HG03442 (cell line): ENCODE results near the gene SETDB1.

Experiments used
- ATAC-seq: cut with Tn5 transposase; IDR thresholded peaks from one replicate; pipeline ENCODE4 v1.9.1; 2021; ENCODE audit warnings: mild to moderate bottlenecking, moderate library complexity; ENCODE audit not compliant: unreplicated experiment

The SETDB1 gene

GRCh38 chr1:150974580-150975478 is 48.7 kb downstream of the SETDB1 start, which contains the start of gene CERS2:
Gene CERS2, minus strand, starts transcription at chr1:150974835. Its CDS starts 5,745 bp downstream, at chr1:150969090.
- peak; percentile 55 for ATAC-seq

DNA sequence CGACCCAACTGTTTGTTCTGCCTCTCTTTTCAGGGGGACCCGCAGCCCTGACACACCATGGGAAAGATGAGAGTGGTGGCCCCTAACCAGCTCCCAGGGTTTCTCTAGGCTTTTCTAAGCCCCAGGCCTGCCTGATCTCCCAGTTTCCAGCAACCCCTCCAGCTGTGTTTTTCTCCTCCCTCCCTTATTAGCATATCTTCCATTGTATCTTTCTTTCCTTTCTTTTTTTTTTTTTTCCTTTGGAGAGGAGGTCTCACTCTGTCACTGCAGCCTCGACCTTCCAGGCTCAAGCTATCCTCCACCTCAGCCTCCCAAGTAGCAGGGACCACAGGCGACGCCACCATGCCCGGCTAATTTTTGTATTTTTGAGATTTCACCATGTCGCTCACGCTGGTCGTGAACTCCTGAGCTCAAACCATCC is 50.2 kb downstream of the SETDB1 start:
- no peak for ATAC-seq

DNA sequence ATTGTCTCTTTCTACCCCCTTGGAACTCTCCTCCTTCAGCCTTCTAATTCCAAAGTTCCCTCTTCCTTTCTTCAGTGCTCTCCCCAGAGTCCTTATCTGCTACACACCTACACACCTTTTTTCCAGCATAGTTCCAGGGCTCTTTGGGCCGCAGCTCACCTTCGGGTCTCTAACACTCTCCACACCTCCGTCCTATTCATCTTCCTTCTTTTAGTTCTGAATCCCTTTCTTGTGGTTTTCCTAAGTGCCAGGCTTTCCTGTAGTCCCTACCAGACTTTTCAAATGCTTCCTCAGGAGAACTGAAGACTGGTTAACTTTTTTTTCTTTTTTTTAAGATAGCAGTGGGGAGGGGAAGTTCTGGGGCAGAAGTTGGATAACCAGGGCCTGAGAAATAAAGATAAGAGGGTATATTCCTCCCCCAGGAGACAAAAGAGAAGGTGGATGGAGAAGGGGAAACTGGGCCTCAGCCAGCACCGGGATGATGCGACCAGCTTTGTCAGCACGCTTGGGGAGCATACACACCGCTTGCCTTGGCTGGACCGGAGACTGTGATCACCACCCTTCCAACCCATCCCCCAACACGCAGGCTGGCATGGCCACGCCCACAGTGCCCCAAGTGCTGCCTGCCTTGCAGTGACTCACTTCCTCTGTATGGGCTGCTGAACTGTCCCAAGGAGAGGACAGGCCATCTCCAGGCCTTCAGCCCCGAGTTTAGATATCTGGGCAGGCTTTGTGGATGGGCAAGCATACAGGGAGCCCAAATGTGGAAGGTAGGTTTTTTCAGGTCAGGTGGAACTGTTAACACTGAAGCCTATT is 50.9 kb downstream of the SETDB1 start:
- ATAC-seq: no peak

GRCh38 chr1:150979092-150980056 is 53.2 kb downstream of the SETDB1 start:
- ATAC-seq: peak; percentile 39

GRCh38 chr1:150981177-150981804 is 55.1 kb downstream of the SETDB1 start:
- no peak for ATAC-seq

DNA sequence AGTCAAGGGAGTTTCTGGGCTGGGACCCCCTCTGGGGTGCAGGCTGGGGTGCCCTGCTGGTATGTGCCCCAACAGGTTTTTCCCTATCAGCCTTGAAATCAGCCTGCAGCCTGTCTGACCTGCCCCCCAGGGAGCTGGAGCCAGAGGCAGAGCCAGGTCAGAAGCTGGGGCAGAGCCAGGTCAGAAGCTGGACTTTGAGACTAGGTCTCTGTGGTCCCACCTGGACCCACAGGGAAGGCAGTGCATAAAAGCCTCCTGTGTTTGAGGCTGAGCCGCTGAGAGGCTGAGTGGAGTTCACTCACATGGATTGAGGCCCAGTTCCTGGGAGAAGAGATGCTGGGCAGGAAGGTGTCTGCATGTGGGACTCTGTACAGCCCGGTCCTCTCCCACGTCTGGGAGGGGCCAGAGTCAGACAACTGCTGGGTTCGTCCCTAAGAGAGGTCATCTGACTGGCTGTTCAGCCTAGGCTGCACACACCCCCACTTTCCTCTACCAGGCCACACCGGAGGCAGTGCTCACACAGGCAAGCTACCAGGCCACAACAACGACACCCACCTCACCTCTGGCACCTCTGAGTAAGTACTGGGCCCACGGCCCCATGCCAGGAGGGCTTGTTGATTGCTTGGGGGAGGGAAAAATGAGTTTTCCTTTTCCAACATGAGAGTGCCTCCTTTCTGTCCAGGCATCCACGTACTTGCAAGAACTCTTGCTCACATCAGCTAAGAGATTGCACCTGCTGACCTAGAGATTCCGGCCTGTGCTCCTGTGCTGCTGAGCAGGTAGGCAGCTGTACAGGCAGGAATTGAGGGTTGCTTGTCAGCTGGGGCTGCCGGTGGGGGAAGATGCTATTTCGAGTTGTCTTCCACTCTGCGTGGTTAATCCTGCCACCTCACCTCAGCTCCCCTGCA is 55.9 kb downstream of the SETDB1 start, which contains the start of gene ANXA9:
TSS of gene ANXA9 (plus strand) at position 488 of the 908 bp plus-strand sequence. CDS start 814 bp downstream, outside the sequence.
- ATAC-seq: no peak

DNA sequence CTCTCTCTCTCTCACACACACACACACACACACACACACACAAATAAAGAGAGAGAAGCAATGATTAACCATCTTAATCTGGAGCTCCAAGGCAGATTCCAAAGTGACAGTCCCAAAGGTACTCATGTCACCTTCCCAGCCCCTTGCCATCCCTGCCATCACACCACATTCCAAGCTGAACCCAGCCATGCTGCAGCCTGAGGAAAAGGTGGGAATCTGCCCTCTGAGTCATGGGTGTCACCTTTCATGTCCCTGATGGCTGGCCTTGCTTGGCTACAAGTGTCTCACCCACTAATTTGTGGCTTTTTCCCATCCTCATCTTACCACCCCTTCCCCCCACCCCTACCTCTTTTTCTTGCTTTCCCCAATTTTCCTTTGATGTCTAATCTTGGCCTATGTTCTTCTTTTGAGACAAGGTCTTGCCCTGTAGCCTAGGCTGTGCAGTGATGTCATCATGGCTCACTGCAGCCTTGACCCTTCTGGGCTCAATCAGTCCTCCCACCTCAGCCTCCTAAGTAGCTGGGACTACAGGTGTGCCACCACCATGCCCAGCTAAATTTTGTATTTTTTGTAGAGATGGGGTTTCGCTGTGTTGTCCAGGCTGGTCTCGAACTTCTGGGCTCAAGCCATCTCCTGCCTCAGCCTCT is 59.1 kb downstream of the SETDB1 start:
- ATAC-seq: no peak

- ATAC-seq: no peak
Measured at GRCh38 chr1:150987924-150988323, 61.8 kb downstream of the SETDB1 start.

DNA sequence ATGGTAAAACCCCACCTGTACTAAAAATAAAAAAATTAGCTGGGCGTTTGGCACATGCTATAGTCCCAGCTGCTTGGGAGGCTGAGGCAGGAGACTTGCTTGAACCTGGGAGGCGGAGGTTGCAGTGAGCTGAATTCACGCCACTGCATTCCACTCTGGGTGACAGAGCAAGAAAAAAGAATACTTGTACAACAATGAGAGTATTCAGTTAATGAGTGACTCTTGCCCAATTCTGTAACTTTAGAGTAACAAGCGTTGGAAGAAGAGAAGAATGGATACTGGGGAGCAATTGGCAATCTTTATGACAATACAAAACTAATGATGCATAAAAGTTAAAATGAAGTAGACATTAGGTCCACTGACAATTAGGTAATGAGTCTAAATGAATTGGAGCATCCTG is 66.5 kb downstream of the SETDB1 start:
- no peak for ATAC-seq

DNA sequence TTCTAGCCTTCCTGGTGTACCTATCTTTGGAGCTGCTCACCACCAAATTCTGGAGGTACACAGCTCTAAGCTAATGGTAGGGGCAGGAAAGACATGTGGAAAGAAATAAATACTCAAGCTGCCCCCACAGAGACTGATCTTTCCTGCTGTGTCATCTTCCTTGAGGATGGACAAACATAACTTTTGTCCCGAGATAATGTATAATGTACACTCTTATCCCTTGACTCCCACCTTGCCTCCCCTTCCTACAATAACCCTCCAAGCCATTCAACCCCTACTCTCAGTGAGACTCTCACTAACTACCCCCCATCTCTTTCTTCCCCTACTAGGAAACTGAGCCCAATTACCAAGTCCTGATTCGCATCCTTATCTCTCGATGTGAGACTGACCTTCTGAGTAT is 68.1 kb downstream of the SETDB1 start:
- no peak for ATAC-seq

DNA sequence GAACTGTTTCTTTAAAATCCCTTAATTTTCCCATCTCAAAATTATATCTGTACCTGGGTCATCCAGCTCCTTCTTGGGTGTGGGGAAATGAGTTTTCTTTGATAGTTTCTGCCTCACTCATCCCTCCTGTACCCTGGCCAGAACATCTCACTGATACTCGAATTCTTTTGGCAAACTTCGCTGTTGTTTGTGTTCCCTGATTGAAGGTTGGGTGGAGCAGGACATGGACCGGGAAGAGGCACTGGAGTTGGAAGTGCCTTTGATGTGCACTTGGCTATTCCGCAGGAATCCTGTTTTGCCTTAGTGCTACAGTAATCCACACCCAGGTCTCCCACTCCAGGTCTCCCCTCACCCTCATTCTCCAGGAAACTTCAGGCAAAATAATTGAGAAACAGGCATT is 69.3 kb downstream of the SETDB1 start:
- no peak for ATAC-seq

- ATAC-seq: no peak
Measured at GRCh38 chr1:150995896-150996295, 69.7 kb downstream of the SETDB1 start.

GRCh38 chr1:150997126-150997872 is 71.1 kb downstream of the SETDB1 start:
- no peak for ATAC-seq

DNA sequence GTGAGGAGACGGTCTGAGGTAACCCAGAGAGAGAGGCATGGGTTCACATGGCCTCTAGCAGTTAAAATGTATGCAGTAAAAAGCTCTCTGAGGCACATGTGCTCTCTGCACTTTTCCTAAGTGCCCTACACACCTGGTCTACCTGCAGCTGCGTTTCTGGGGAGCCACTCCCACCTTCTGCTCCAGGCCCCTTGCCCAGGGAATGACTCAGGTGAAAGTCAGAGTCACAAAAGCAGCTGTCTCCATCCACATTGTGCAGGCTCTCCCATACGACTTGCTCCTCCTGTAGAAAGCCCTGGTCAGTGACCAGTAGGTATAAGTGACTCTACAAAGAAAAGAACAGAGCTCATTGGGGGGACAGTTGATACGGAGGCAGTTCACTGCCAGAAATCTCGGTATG is 71.8 kb downstream of the SETDB1 start:
- no peak for ATAC-seq

DNA sequence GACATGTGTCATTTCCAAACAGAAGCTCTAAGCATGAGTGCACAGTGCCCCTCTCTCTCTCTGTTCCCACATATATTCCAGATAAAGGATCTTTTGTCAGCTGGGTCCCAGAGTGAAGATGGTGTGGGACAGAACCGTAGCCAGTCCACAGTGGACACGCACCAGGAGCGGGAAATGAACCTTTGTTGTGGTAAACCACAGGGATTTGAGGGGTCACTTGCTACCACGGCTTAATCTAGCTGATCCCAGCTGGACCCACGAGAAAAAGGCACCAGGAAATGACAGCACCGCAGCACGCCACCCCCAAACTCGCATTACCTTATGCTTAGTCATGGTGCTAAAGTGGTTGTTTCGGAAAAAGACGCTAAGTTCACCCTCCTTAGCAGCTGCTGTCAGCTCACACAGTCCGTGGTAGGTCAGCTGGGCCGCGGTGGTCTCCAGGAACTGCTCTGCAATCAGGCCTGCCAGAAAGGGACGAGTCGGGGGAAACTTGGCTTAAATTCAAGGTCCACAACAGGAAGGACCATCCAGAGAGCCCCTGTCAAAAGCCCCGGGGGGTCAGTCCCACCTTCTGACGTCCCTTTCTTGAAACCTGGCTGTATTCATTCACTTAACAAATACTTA is 73.0 kb downstream of the SETDB1 start:
- ATAC-seq: no peak

- no peak for ATAC-seq
Measured at GRCh38 chr1:150999926-151000325, 73.8 kb downstream of the SETDB1 start.

DNA sequence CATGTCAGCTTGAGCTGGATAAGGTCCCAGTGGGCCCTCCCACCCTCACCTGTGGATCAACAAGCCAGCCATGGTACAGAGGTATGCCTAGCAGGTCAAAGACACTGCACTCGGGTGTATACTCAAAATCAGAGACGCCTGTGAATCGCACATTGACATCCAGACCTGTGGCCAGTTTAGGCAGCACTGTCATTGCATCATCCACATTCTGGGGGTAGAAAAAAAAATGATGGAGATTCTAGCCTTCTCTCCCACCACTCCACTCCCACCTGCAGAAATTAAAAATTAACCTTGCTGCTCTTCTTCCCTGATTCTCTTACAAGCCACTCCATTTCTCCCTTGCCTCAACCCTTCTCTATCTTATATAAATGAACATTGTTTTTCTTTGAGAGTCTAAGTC is 74.2 kb downstream of the SETDB1 start:
- no peak for ATAC-seq
